ENCODE data around the gene ANKRD29. TPM values are rescaled to one million over a fixed set of nuclear protein-coding genes. Genes with fewer than 3 reads are reported as not detected.

Gene ANKRD29
- 8.2 and 10.0 TPM in 2 replicates for polyA plus RNA-seq (2012; rRNA removed)
- polyA plus RNA-seq (2012; cell fraction: cytosol; rRNA removed) = 7.6 and 7.9 TPM in 2 replicates
- 24.1 and 24.5 TPM in 2 replicates for polyA plus RNA-seq (2012; cell fraction: nucleus; rRNA removed)

DNA sequence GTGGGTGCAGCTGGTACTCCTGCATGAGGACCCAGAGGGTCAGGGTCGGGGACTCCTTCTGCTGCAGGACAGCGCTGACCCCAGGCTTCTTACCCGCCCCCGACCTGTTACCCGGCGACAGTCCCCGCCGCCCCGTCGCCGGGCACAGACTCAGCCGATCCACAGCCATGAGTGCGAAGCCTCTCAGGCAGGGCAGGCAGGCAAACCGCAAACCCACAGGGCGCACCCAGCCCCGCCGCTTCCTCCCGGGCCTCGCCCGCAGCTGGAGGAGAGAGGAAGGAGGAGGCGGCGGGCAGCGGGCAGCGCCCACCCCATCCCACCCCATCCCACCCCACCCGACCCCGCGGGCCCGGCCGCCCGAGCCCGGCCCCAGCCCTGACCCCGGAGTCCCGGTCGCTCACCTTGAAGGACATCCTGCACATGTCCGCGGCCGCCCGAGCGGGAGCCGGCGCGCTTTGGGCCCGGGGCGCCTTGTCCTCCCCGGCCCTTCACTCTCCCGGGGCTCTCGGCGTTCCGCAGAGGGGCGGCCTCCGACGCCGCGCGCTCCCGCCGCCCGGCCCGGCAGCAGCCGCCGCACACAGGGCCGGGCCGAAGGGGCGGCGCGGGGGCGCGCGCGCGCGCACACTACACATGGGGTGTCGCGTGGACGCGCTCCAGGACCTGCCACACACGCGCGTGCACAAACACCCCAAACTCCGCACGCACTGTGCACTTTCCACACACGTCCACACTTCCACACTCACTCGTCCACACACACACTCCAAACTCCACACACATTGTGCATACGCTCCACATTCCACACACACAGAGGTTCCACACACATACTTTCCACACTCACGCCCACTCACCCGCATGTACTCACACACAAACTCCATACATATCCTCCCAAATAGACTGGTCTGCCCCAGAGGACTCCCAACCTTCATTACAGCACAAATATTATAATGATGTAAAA is at the start of gene ANKRD29:
ANKRD29 (minus strand) TSS at position 603 of the 955 bp plus-strand sequence; CDS start at position 422, 181 bp downstream.
- no peak for TF ChIP-seq RXRA (IDR thresholded peaks at IDR 0.05; ENCODE audit: borderline replicate concordance, low read depth)
- no peak for TF ChIP-seq MXI1 (IDR thresholded peaks at IDR 0.05; ENCODE audit: low read depth, low read length)
- no peak for TF ChIP-seq FOSL2 (IDR thresholded peaks at IDR 0.05; ENCODE audit: borderline replicate concordance, low read depth)
- TF ChIP-seq MEF2A (IDR thresholded peaks at IDR 0.05; ENCODE audit: borderline replicate concordance, low read depth) = no peak
- TF ChIP-seq SMC3 (IDR thresholded peaks at IDR 0.05; ENCODE audit: low read depth, low read length) = no peak
- TF ChIP-seq NFIC (IDR thresholded peaks at IDR 0.05; ENCODE audit: borderline replicate concordance) = no peak
- TF ChIP-seq, protein P1, sequence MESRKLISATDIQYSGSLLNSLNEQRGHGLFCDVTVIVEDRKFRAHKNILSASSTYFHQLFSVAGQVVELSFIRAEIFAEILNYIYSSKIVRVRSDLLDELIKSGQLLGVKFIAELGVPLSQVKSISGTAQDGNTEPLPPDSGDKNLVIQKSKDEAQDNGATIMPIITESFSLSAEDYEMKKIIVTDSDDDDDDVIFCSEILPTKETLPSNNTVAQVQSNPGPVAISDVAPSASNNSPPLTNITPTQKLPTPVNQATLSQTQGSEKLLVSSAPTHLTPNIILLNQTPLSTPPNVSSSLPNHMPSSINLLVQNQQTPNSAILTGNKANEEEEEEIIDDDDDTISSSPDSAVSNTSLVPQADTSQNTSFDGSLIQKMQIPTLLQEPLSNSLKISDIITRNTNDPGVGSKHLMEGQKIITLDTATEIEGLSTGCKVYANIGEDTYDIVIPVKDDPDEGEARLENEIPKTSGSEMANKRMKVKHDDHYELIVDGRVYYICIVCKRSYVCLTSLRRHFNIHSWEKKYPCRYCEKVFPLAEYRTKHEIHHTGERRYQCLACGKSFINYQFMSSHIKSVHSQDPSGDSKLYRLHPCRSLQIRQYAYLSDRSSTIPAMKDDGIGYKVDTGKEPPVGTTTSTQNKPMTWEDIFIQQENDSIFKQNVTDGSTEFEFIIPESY (IDR thresholded peaks at IDR 0.05; ENCODE audit: borderline replicate concordance, low read depth) = no peak
- TF ChIP-seq USF1 (IDR thresholded peaks at IDR 0.05; ENCODE audit: borderline replicate concordance, low read depth) = no peak
- TF ChIP-seq FOXJ3 (CRISPR knock-in tag; IDR thresholded peaks at IDR 0.05) = no peak
- no peak for TF ChIP-seq FOXM1 (IDR thresholded peaks at IDR 0.05; ENCODE audit: low read depth)
- TF ChIP-seq RAD21 (IDR thresholded peaks at IDR 0.05; ENCODE audit: low read length) = no peak
- no peak for TF ChIP-seq NRF1 (IDR thresholded peaks at IDR 0.05; ENCODE audit: low read depth, low read length)
- POLR2A ChIA-PET = no interaction called here
- peaks cover 0 to 2% of the 10 kb centered on the region in 2 experiments; a peak in 2 of 4 replicates for H3K4me1 ChIP-seq (ENCODE audit: control insufficient read depth in 1 of 2, insufficient read depth in 2 of 2, low read depth in 1 of 2, low read length in 1 of 2)
- no peaks in the 10 kb centered on the region for H3K9me3 ChIP-seq
- H3K27ac ChIP-seq (ENCODE audit: low read depth in 2 of 2, low read length in 1 of 2) = no peak within 1 kb of the TSS
- H3K4me3 ChIP-seq (ENCODE audit: low read depth in 2 of 2, low read length in 1 of 2) = peak within 1 kb of the TSS; percentile 53 to 64
- peak within 1 kb of the TSS; percentile 89 for H3K4me2 ChIP-seq
- no peaks in the 10 kb centered on the region for H3K36me3 ChIP-seq (replicated peaks in 1 of 2; ENCODE audit: control insufficient read depth in 1 of 2, insufficient read depth in 2 of 2, low read length in 1 of 2)
- H3K27me3 ChIP-seq (ENCODE audit: insufficient read depth) = no peaks in the 10 kb centered on the region
- no peaks in the 10 kb centered on the region for H3K9me2 ChIP-seq
- no peaks in the 10 kb centered on the region for H3K79me2 ChIP-seq (ENCODE audit: insufficient read depth)
- no peaks in the 10 kb centered on the region for H3F3A ChIP-seq (replicated peaks; ENCODE audit: insufficient read depth)
- peak; percentile 88 for DNase-seq
- H2AFZ ChIP-seq (ENCODE audit: low read depth) = peak within 1 kb of the TSS; percentile 91
- no peaks in the 10 kb centered on the region for H4K20me1 ChIP-seq (ENCODE audit: insufficient read depth)
- CTCF ChIA-PET = interaction anchor here (0.6 to 2.0 kb wide), 6 partner anchors 9 to 40 kb away, joined by 3 to 6 read pairs (median 3); no protein-coding TSS in a partner anchor
- H3K9ac ChIP-seq = peak within 1 kb of the TSS; percentile 52; the same call in 1 of the 2 replicates
- whole genome bisulfite sequencing (ENCODE audit: low lambda C conversion rate) = 10% methylated on average over 23 of the region's 86 CpGs

DNA sequence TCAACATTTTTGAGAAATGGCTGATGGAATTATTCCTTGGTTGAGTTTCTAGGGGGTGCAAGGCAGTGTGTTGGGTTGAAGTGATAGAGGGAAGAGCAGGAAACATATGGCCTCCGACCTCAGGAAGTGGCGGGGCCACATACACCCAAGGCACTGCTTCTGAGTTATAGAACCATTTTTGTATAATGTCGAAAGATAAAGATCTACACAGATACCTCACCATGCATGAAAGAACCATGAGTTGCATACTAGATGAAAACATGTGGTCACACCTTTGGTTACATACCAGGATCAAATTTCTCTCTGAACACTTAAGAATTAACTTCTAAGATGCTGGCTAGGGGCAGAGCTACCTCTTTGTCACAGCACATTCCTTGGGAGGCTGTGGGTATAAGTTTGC is 49.7 kb upstream of the ANKRD29 start:
- no peaks in the 10 kb centered on the region for H3K9me2 ChIP-seq
- POLR2A ChIA-PET = no interaction called here
- CTCF ChIA-PET = interaction anchor here (1.9 kb wide), 1 partner anchor 9 kb away, joined by 9 read pairs; no protein-coding TSS in a partner anchor

More for the DNA sequence above, 49.7 kb upstream of the ANKRD29 start:
- H3K4me1 ChIP-seq (ENCODE audit: control insufficient read depth in 1 of 2, insufficient read depth in 2 of 2, low read depth in 1 of 2, low read length in 1 of 2) = peaks cover 2 to 8% of the 10 kb centered on the region in 2 experiments; a peak in 3 of 4 replicates
- H3F3A ChIP-seq (replicated peaks; ENCODE audit: insufficient read depth) = peaks cover 3% of the 10 kb centered on the region
- TF ChIP-seq SMC3 (IDR thresholded peaks at IDR 0.05; ENCODE audit: low read depth, low read length) (no peak), PBX3 (IDR thresholded peaks at IDR 0.05) (no peak)
- no peaks in the 10 kb centered on the region for H3K9me3 ChIP-seq
- no peak overlapping the region for H3K27ac ChIP-seq (ENCODE audit: low read depth in 2 of 2, low read length in 1 of 2)
- no peaks in the 10 kb centered on the region for H3K27me3 ChIP-seq (ENCODE audit: insufficient read depth)
- H2AFZ ChIP-seq (ENCODE audit: low read depth) = no peak overlapping the region
- DNase-seq = no peak
- H3K79me2 ChIP-seq (ENCODE audit: insufficient read depth) = no peaks in the 10 kb centered on the region
- no peaks in the 10 kb centered on the region for H4K20me1 ChIP-seq (ENCODE audit: insufficient read depth)
- no peak overlapping the region for H3K4me3 ChIP-seq (ENCODE audit: low read depth in 2 of 2, low read length in 1 of 2)
- H3K4me2 ChIP-seq = no peak overlapping the region
- no peaks in the 10 kb centered on the region for H3K36me3 ChIP-seq (replicated peaks in 1 of 2; ENCODE audit: control insufficient read depth in 1 of 2, insufficient read depth in 2 of 2, low read length in 1 of 2)
- no peak overlapping the region for H3K9ac ChIP-seq
- 98% methylated on average over 3 of the region's 3 CpGs for WGBS (ENCODE audit: low lambda C conversion rate)

Data from SK-N-SH (cell line).